Endodermal cell (in vitro differentiated cells): ENCODE results near the gene DHRS7B. TPM values are rescaled to one million over a fixed set of nuclear protein-coding genes. Genes with fewer than 3 reads are reported as not detected.
"Not testable (repeated sequence)": the region's sequence is repeated elsewhere in the genome, so short reads cannot be mapped to it uniquely, and the experiment has no call there.

Source experiments
- DNase-seq: peaks from one replicate; pipeline ENCODE4 v3.0.0-alpha.2; 2017
- H3K27ac ChIP-seq: 2 replicates; pipeline ENCODE4 v1.5.1; 2013; ENCODE audit warnings: mild to moderate bottlenecking, low read depth, low read length, moderate library complexity
- H3K27me3 ChIP-seq: 2 replicates; pipeline ENCODE4 v1.6.1; 2013; ENCODE audit warnings: mild to moderate bottlenecking, low read length, moderate library complexity; ENCODE audit not compliant: insufficient read depth, control insufficient read depth, poor library complexity, severe bottlenecking
- H3K36me3 ChIP-seq: 2 replicates; pipeline ENCODE4 v1.7.0; 2013; ENCODE audit warnings: mild to moderate bottlenecking, low read length, moderate library complexity; ENCODE audit not compliant: control insufficient read depth, insufficient read depth
- H3K4me1 ChIP-seq: one replicate; pipeline ENCODE4 v1.7.0; 2013; ENCODE audit warnings: low read length; ENCODE audit not compliant: control insufficient read depth, insufficient read depth
- H3K4me3 ChIP-seq: 2 replicates; pipeline ENCODE4 v1.5.1; 2013; ENCODE audit warnings: mild to moderate bottlenecking, low read length, moderate library complexity
- H3K9ac ChIP-seq: 2 replicates; pipeline ENCODE4 v1.6.1; 2013; ENCODE audit warnings: mild to moderate bottlenecking, low read length, moderate library complexity; ENCODE audit not compliant: poor library complexity, severe bottlenecking; ENCODE audit errors: extremely low read depth
- H3K9me3 ChIP-seq: 2 replicates; pipeline ENCODE4 v1.6.1; 2013; ENCODE audit warnings: mild to moderate bottlenecking, low read length, moderate library complexity; ENCODE audit not compliant: control insufficient read depth
- H3K27ac Mint-ChIP-seq: 2 replicates; pipeline ENCODE4 v1.8.0; 2020; ENCODE audit warnings: mixed read lengths
- H3K27me3 Mint-ChIP-seq: 2 replicates; pipeline ENCODE4 v1.8.0; 2021; ENCODE audit warnings: mild to moderate bottlenecking, mixed read lengths; ENCODE audit not compliant: insufficient read depth
- H3K36me3 Mint-ChIP-seq: 2 replicates; pipeline ENCODE4 v1.8.0; 2020; ENCODE audit warnings: low read depth, mixed read lengths
- H3K4me1 Mint-ChIP-seq: 2 replicates; pipeline ENCODE4 v1.8.0; 2020; ENCODE audit warnings: mixed read lengths
- H3K4me3 Mint-ChIP-seq: 2 replicates; pipeline ENCODE4 v1.8.0; 2020; ENCODE audit warnings: mild to moderate bottlenecking, moderate library complexity, mixed read lengths
- H3K9me3 Mint-ChIP-seq: 2 replicates; pipeline ENCODE4 v1.8.0; 2020; ENCODE audit warnings: mild to moderate bottlenecking, mixed read lengths
- CTCF ChIP-seq: fragments of 200-600 bp; sonication (generic); conservative IDR thresholded peaks from 2 replicates; pipeline ENCODE4 v1.5.0; 2021; ENCODE audit warnings: antibody characterized with exemption, mild to moderate bottlenecking
- WGBS, 2 experiments: methylation state at CpG; one replicate each; pipeline versions ENCODE4 v1.1.5 to v1.1.7; 2013; ENCODE audit warnings: missing lambda C conversion rate in 2 of 2, mixed read lengths in 1 of 2; ENCODE audit not compliant: insufficient coverage in 1 of 2, insufficient read length in 1 of 2; 5-methylcytosine and 5-hydroxymethylcytosine counted together
- total RNA-seq, 2 donors: library from RNA; stranded (reverse); fragmentation: NEBNext Ultra II Directional in 1 of 2; extraction: Animal tissue kit (Norgen Biotek cat#: 25700) in 1 of 2; gene quantifications; 2 replicates in 1 of 2; 3 replicates in 1 of 2; pipeline ENCODE4 v1.2.1, GENCODE V29; 2021

DHRS7B gene
- total RNA-seq, 2 donors from 2014 or later, result 20.8 to 24.2 TPM

- Mint-ChIP-seq H3K4me1 (no peaks in the 10 kb centered on the region), H3K4me3 (no peak overlapping the region), H3K9me3 (peaks cover 78% of the 10 kb centered on the region), H3K36me3 (peaks cover 61% of the 10 kb centered on the region), H3K27ac (no peak overlapping the region), H3K27me3 (no peaks in the 10 kb centered on the region)
- no peak overlapping the region for H3K9ac ChIP-seq
- TF ChIP-seq CTCF, result no peak
- H3K36me3 ChIP-seq, result peaks cover 40% of the 10 kb centered on the region
- WGBS, 2 experiments, result 91 to 94% methylated on average over 2 to 6 of the region's 6 CpGs
- DNase-seq, result no peak
- H3K4me3 ChIP-seq, result peak overlapping the region; percentile 9
- H3K4me1 ChIP-seq, result no peaks in the 10 kb centered on the region
- peaks cover 97% of the 10 kb centered on the region for H3K9me3 ChIP-seq
- H3K27me3 ChIP-seq, result no peaks in the 10 kb centered on the region
- H3K27ac ChIP-seq, result no peak overlapping the region
Observed at GRCh38 chr17:21140911-21141310, 14.1 kb downstream of the DHRS7B start.

- H3K27ac Mint-ChIP-seq, result no peak overlapping the region
- no peak overlapping the region for H3K27ac ChIP-seq
- H3K36me3 Mint-ChIP-seq, result peaks cover 66% of the 10 kb centered on the region
Observed at GRCh38 chr17:21141331-21141730, 14.6 kb downstream of the DHRS7B start.

GRCh38 chr17:21142065-21142464 is 15.3 kb downstream of the DHRS7B start:
- H3K27ac ChIP-seq, H3K27me3 ChIP-seq, H3K4me3 Mint-ChIP-seq, H3K9ac ChIP-seq, DNase-seq, H3K4me1 Mint-ChIP-seq, H3K4me1 ChIP-seq, H3K27me3 Mint-ChIP-seq, H3K27ac Mint-ChIP-seq: not testable (repeated sequence)
- H3K36me3 Mint-ChIP-seq, result peaks cover 71% of the 10 kb centered on the region
- Histone ChIP-seq H3K9me3 (peaks cover 97% of the 10 kb centered on the region), H3K4me3 (peak overlapping the region; percentile 9), H3K36me3 (peaks cover 46% of the 10 kb centered on the region)
- WGBS, 2 experiments, result 93 to 94% methylated on average over 6 to 12 of the region's 12 CpGs
- H3K9me3 Mint-ChIP-seq, result peaks cover 79% of the 10 kb centered on the region

More at GRCh38 chr17:21141331-21141730, 14.6 kb downstream of the DHRS7B start:
- no peak for DNase-seq
- no peak for TF ChIP-seq CTCF
- peaks cover 41% of the 10 kb centered on the region for H3K36me3 ChIP-seq
- H3K27me3 ChIP-seq, result no peaks in the 10 kb centered on the region
- peak overlapping the region; percentile 9 for H3K4me3 ChIP-seq
- Mint-ChIP-seq H3K9me3 (peaks cover 78% of the 10 kb centered on the region), H3K27me3 (no peaks in the 10 kb centered on the region), H3K4me1 (no peaks in the 10 kb centered on the region), H3K4me3 (no peak overlapping the region)
- peaks cover 97% of the 10 kb centered on the region for H3K9me3 ChIP-seq
- H3K9ac ChIP-seq, result no peak overlapping the region
- WGBS, 2 experiments, result 89% methylated on average over 2 of the region's 2 CpGs; no CpG with 5 or more reads in 1 of the 2 experiments
- no peaks in the 10 kb centered on the region for H3K4me1 ChIP-seq

- TF ChIP-seq CTCF, result no peak
- H3K4me1 ChIP-seq, result no peaks in the 10 kb centered on the region
- WGBS, 2 experiments, result 93 to 100% methylated on average over 3 of the region's 3 CpGs
- Mint-ChIP-seq H3K4me3 (no peak overlapping the region), H3K36me3 (peaks cover 75% of the 10 kb centered on the region), H3K27me3 (no peaks in the 10 kb centered on the region), H3K4me1 (no peaks in the 10 kb centered on the region), H3K27ac (no peak overlapping the region), H3K9me3 (peaks cover 78% of the 10 kb centered on the region)
- H3K27me3 ChIP-seq, result no peaks in the 10 kb centered on the region
- peaks cover 54% of the 10 kb centered on the region for H3K36me3 ChIP-seq
- H3K9ac ChIP-seq, result no peak overlapping the region
- DNase-seq, result no peak
- H3K9me3 ChIP-seq, result peaks cover 98% of the 10 kb centered on the region
- H3K4me3 ChIP-seq, result peak overlapping the region; percentile 6
- no peak overlapping the region for H3K27ac ChIP-seq
Observed at GRCh38 chr17:21143695-21144094, 16.9 kb downstream of the DHRS7B start.

- H3K9me3 ChIP-seq, result peaks cover 98% of the 10 kb centered on the region
- H3K4me1 Mint-ChIP-seq, H3K4me3 Mint-ChIP-seq, H3K4me1 ChIP-seq, H3K9ac ChIP-seq, H3K27ac Mint-ChIP-seq, H3K27me3 Mint-ChIP-seq, H3K27ac ChIP-seq, DNase-seq, H3K27me3 ChIP-seq: not testable (repeated sequence)
- peaks cover 53% of the 10 kb centered on the region for H3K36me3 ChIP-seq
- Mint-ChIP-seq H3K9me3 (peaks cover 78% of the 10 kb centered on the region), H3K36me3 (peaks cover 76% of the 10 kb centered on the region)
- 80 to 81% methylated on average over 3 of the region's 3 CpGs for WGBS, 2 experiments
- peak overlapping the region; percentile 6 for H3K4me3 ChIP-seq
Observed at GRCh38 chr17:21144299-21144698, 17.5 kb downstream of the DHRS7B start.
